Kidney (tissue), 14 donors: ENCODE measurements around the gene ZFP36L1. TPM values are rescaled to one million over a fixed set of nuclear protein-coding genes. Genes with fewer than 3 reads are reported as not detected.

ENCODE experiments used
- DNase-seq, 5 donors: peaks; one replicate each; pipeline ENCODE4 v3.0.0-alpha.2; 2013 to 2020
- FAIRE-seq: peaks from 2 replicates; lab custom pipeline; 2012; peaks lifted over from hg19 to GRCh38; lab: Jason Lieb, UNC
- H3K27ac ChIP-seq, 2 donors: one replicate each; pipeline ENCODE4 v1.7.0; 2013; ENCODE audit warnings: low read depth in 2 of 2, low read length in 2 of 2, inconsistent platforms in 1 of 2
- H3K27me3 ChIP-seq: one replicate; pipeline ENCODE4 v1.7.1; 2013; ENCODE audit warnings: low read length, inconsistent platforms; ENCODE audit not compliant: control insufficient read depth, insufficient read depth
- H3K36me3 ChIP-seq, 3 donors: one replicate each; pipeline versions ENCODE4 v1.7.0 to v1.7.1; 2013; ENCODE audit warnings: low read length in 3 of 3, control low read depth in 1 of 3, inconsistent platforms in 1 of 3; ENCODE audit not compliant: insufficient read depth in 3 of 3, control insufficient read depth in 2 of 3
- H3K4me1 ChIP-seq, 3 donors: one replicate each; pipeline versions ENCODE4 v1.7.0 to v1.7.1; 2013; ENCODE audit warnings: low read length in 3 of 3, inconsistent platforms in 1 of 3, low read depth in 1 of 3; ENCODE audit not compliant: control insufficient read depth in 2 of 3, insufficient read depth in 2 of 3
- H3K4me3 ChIP-seq, 3 donors: one replicate each; pipeline versions ENCODE4 v1.7.0 to v1.8.1; 2013; ENCODE audit warnings: low read length in 3 of 3, control low read depth in 1 of 3, inconsistent platforms in 1 of 3
- H3K9ac ChIP-seq, 3 donors: one replicate each; pipeline versions ENCODE4 v1.7.0 to v1.7.1; 2013; ENCODE audit warnings: low read length in 3 of 3, control low read depth in 1 of 3, inconsistent platforms in 1 of 3
- H3K9me3 ChIP-seq, 3 donors: one replicate each; pipeline versions ENCODE4 v1.7.0 to v1.7.1; 2013; ENCODE audit warnings: low read length in 3 of 3, control low read depth in 1 of 3, inconsistent platforms in 1 of 3; ENCODE audit not compliant: control insufficient read depth in 2 of 3, insufficient read depth in 1 of 3
- intact Hi-C: fragments of 100-400 bp; cut with DNase I; formaldehyde crosslinking; loops from one replicate; pipeline ENCODE4 v1.11.1; 2022
- polyA plus RNA-seq: library from polyadenylated mRNA; stranded (reverse); fragments of 350-450 nt; fragmentation: Illumina TruSeq; extraction: RNeasy Lipid Tissue Mini Kit (QIAGEN cat#74804); gene quantifications from one replicate; pipeline ENCODE4 v1.2.3, GENCODE V29; 2014; ENCODE audit warnings: low read depth, low replicate concordance; ENCODE audit not compliant: insufficient read depth
- total RNA-seq: library from RNA; stranded (reverse); fragmentation: NEBNext Ultra II Directional; extraction: Animal tissue kit (Norgen Biotek cat#: 25700); gene quantifications from one replicate; pipeline ENCODE4 v1.2.1, GENCODE V29; 2021
- TF ChIP-seq, protein P1 (sequence below): IDR thresholded peaks from 3 replicates; pipeline ENCODE4 v1.5.1; 2012; ENCODE audit warnings: mild to moderate bottlenecking, moderate library complexity, borderline replicate concordance; ENCODE audit not compliant: insufficient read depth; ENCODE audit errors: extremely low read depth
- donor health status: control.
- donor health status: control.
- donor health status: control.
- donor health status: control.
- donor health status: control.
- donor health status: DM: yes; HTN: yes; CAD: no.
- donor health status: Normal renal cell carcinoma (clear cell type).

Gene ZFP36L1
- total and polyA plus RNA-seq, 2 donors from 2014 or later: 73.3 to 289 TPM

- no peaks in the 10 kb centered on the region for H3K9me3 ChIP-seq
- H3K36me3 ChIP-seq: no peaks in the 10 kb centered on the region
- peaks cover 3 to 26% (median 25%) of the 10 kb centered on the region in 3 donors for H3K4me1 ChIP-seq
- peak overlapping the region in 1 of 3 donors; percentile 56 for H3K9ac ChIP-seq
- no peaks in the 10 kb centered on the region for H3K27me3 ChIP-seq
- H3K27ac ChIP-seq: no peak overlapping the region
- FAIRE-seq (no peak), DNase-seq (no peak)
- H3K4me3 ChIP-seq: no peak overlapping the region
- intact Hi-C loops: loop anchor here (10.0 kb wide), 1 partner anchor 886 kb away; no protein-coding TSS in a partner anchor
- TF ChIP-seq, protein P1, sequence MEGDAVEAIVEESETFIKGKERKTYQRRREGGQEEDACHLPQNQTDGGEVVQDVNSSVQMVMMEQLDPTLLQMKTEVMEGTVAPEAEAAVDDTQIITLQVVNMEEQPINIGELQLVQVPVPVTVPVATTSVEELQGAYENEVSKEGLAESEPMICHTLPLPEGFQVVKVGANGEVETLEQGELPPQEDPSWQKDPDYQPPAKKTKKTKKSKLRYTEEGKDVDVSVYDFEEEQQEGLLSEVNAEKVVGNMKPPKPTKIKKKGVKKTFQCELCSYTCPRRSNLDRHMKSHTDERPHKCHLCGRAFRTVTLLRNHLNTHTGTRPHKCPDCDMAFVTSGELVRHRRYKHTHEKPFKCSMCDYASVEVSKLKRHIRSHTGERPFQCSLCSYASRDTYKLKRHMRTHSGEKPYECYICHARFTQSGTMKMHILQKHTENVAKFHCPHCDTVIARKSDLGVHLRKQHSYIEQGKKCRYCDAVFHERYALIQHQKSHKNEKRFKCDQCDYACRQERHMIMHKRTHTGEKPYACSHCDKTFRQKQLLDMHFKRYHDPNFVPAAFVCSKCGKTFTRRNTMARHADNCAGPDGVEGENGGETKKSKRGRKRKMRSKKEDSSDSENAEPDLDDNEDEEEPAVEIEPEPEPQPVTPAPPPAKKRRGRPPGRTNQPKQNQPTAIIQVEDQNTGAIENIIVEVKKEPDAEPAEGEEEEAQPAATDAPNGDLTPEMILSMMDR: no peak
Observed at GRCh38 chr14:68820536-68820935, 27.7 kb upstream of the ZFP36L1 start.

GRCh38 chr14:68820119-68820518 is 27.3 kb upstream of the ZFP36L1 start:
- Histone ChIP-seq H3K9me3 (no peaks in the 10 kb centered on the region), H3K27me3 (no peaks in the 10 kb centered on the region), H3K36me3 (no peaks in the 10 kb centered on the region), H3K9ac (peak overlapping the region in 2 of 3 donors; percentile 29 to 56), H3K4me1 (peaks cover 6 to 30% (median 29%) of the 10 kb centered on the region in 3 donors), H3K4me3 (no peak overlapping the region), H3K27ac (peak overlapping the region; percentile 64 to 72)
- no peak for FAIRE-seq
- no peak for DNase-seq
- TF ChIP-seq, protein P1: no peak
- intact Hi-C loops: loop anchor here (10.0 kb wide), 1 partner anchor 885 kb away; no protein-coding TSS in a partner anchor

DNA sequence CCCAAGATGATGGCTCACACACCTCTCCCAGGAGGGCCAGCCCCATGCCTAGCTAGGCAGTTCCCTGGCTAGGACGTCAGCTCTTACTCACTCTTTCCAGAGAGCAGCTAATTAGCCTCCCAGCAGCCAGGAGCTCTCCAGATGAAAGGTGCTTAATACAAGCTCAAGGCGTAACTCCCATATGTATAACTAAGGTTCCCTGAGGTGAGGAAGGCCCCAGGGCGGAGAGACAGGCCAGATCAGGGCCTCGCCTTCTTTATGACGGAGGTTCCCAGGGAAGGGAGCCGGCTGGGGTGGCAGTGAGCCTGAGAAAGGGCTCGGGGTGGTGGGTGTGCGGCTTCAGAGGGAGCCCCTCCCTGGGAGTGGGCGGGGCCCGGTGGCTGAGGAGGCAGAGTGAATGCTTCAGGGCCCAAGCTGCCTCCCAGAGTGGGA is 26.4 kb upstream of the ZFP36L1 start:
- FAIRE-seq (no peak), DNase-seq (peak; percentile 44 to 91 (median 64))
- Histone ChIP-seq H3K4me3 (no peak overlapping the region), H3K27ac (peak overlapping the region; percentile 64 to 72), H3K9ac (peak overlapping the region in 1 of 3 donors; percentile 56), H3K4me1 (peaks cover 8 to 33% (median 33%) of the 10 kb centered on the region in 3 donors), H3K27me3 (no peaks in the 10 kb centered on the region), H3K36me3 (no peaks in the 10 kb centered on the region), H3K9me3 (no peaks in the 10 kb centered on the region)
- TF ChIP-seq, protein P1: no peak
- intact Hi-C loops: loop anchor here (10.0 kb wide), 1 partner anchor 574 kb away; no protein-coding TSS in a partner anchor
